Liver (tissue), 9 donors: ENCODE measurements around the gene RELL1. TPM values are rescaled to one million over a fixed set of nuclear protein-coding genes. Genes with fewer than 3 reads are reported as not detected.
A peak's percentile ranks its signal among the peaks of the same experiment; 100 is the strongest.

ENCODE experiments used
- DNase-seq: peaks from one replicate; pipeline ENCODE4 v3.0.0-alpha.2; 2017; ENCODE audit warnings: low spot score
- H3K27ac ChIP-seq, 2 donors: one replicate each; pipeline ENCODE4 v1.7.0; 2013; ENCODE audit warnings: inconsistent platforms in 2 of 2, low read length in 2 of 2, control low read depth in 1 of 2, low read depth in 1 of 2, mild to moderate bottlenecking in 1 of 2
- H3K27me3 ChIP-seq, 4 donors: one replicate each; pipeline versions ENCODE4 v1.6.1 to v1.7.0; 2013; ENCODE audit warnings: low read length in 3 of 4, inconsistent platforms in 1 of 4, mild to moderate bottlenecking in 1 of 4, moderate library complexity in 1 of 4; ENCODE audit not compliant: control insufficient read depth in 4 of 4, insufficient read depth in 4 of 4
- H3K36me3 ChIP-seq, 4 donors: one replicate each; pipeline versions ENCODE4 v1.6.1 to v1.7.0; 2013; ENCODE audit warnings: low read length in 3 of 4, mild to moderate bottlenecking in 3 of 4, low read depth in 1 of 4, moderate library complexity in 1 of 4; ENCODE audit not compliant: control insufficient read depth in 4 of 4, insufficient read depth in 3 of 4
- H3K4me1 ChIP-seq, 4 donors: one replicate each; pipeline versions ENCODE4 v1.6.1 to v1.7.0; 2013; ENCODE audit warnings: low read length in 3 of 4, mild to moderate bottlenecking in 3 of 4, moderate library complexity in 1 of 4; ENCODE audit not compliant: control insufficient read depth in 4 of 4, insufficient read depth in 4 of 4
- H3K4me3 ChIP-seq, 3 donors: one replicate each; pipeline versions ENCODE4 v1.6.1 to v1.7.0; 2013; ENCODE audit warnings: low read length in 3 of 3, control low read depth in 1 of 3, low read depth in 1 of 3, mild to moderate bottlenecking in 1 of 3
- H3K9ac ChIP-seq, 2 donors: one replicate each; pipeline ENCODE4 v1.7.0; 2013; ENCODE audit warnings: low read length in 2 of 2, mild to moderate bottlenecking in 2 of 2, moderate library complexity in 2 of 2, control low read depth in 1 of 2, low read depth in 1 of 2
- H3K9me3 ChIP-seq, 4 donors: one replicate each; pipeline versions ENCODE4 v1.6.1 to v1.7.0; 2013; ENCODE audit warnings: low read length in 3 of 4; ENCODE audit not compliant: control insufficient read depth in 4 of 4
- ATF3 ChIP-seq: IDR thresholded peaks from 2 replicates; pipeline ENCODE4 v1.6.1; 2016; ENCODE audit warnings: antibody characterized with exemption
- EGR1 ChIP-seq, 2 donors: IDR thresholded peaks; 2 replicates each; pipeline ENCODE4 v1.6.1; 2016 to 2018; ENCODE audit warnings: antibody characterized with exemption in 2 of 2, low read depth in 2 of 2
- FOXA1 ChIP-seq: IDR thresholded peaks from 2 replicates; pipeline ENCODE4 v1.6.1; 2016; ENCODE audit warnings: antibody characterized with exemption
- FOXA2 ChIP-seq: IDR thresholded peaks from 2 replicates; pipeline ENCODE4 v1.6.1; 2016; ENCODE audit warnings: antibody characterized with exemption
- GABPA ChIP-seq, 2 donors: IDR thresholded peaks in 1 of 2; conservative IDR thresholded peaks in 1 of 2; 2 replicates each; pipeline ENCODE4 v1.6.1; 2016; ENCODE audit warnings: antibody characterized with exemption in 2 of 2, mild to moderate bottlenecking in 1 of 2, moderate library complexity in 1 of 2
- HNF4A ChIP-seq, 2 donors: conservative IDR thresholded peaks; 2 replicates each; pipeline ENCODE4 v1.6.1; 2016; ENCODE audit warnings: antibody characterized with exemption in 2 of 2, mild to moderate bottlenecking in 2 of 2
- HNF4G ChIP-seq: IDR thresholded peaks from 2 replicates; pipeline ENCODE4 v1.6.1; 2016; ENCODE audit warnings: antibody characterized with exemption
- NR2F2 ChIP-seq: IDR thresholded peaks from 2 replicates; pipeline ENCODE4 v1.6.1; 2016; ENCODE audit warnings: antibody characterized with exemption
- RAD21 ChIP-seq, 2 donors: IDR thresholded peaks; 2 replicates each; pipeline ENCODE4 v1.6.1; 2016; ENCODE audit warnings: antibody characterized with exemption in 2 of 2, mild to moderate bottlenecking in 2 of 2
- REST ChIP-seq: IDR thresholded peaks from 2 replicates; pipeline ENCODE4 v1.6.1; 2016; ENCODE audit warnings: antibody characterized with exemption, mild to moderate bottlenecking
- RXRA ChIP-seq, 2 donors: IDR thresholded peaks; 2 replicates each; pipeline ENCODE4 v1.6.1; 2017 to 2018; ENCODE audit warnings: antibody characterized with exemption in 2 of 2, mild to moderate bottlenecking in 1 of 2
- SP1 ChIP-seq: IDR thresholded peaks from 2 replicates; pipeline ENCODE4 v1.6.1; 2018; ENCODE audit warnings: antibody characterized with exemption, mild to moderate bottlenecking
- TAF1 ChIP-seq: conservative IDR thresholded peaks from 2 replicates; pipeline ENCODE4 v1.6.1; 2016; ENCODE audit warnings: antibody characterized with exemption, mild to moderate bottlenecking
- YY1 ChIP-seq: IDR thresholded peaks from 2 replicates; pipeline ENCODE4 v1.6.1; 2016; ENCODE audit warnings: antibody characterized with exemption, mild to moderate bottlenecking
- ZBTB33 ChIP-seq: IDR thresholded peaks from 2 replicates; pipeline ENCODE4 v1.6.1; 2016; ENCODE audit warnings: antibody characterized with exemption
- WGBS: extraction: QIAGEN DNeasy Blood & Tissue Kit; methylation state at CpG from one replicate; pipeline ENCODE4 v1.1.7; 2013; 5-methylcytosine and 5-hydroxymethylcytosine counted together
- polyA plus RNA-seq, 2 donors: library from polyadenylated mRNA; stranded (reverse) in 1 of 2; unstranded in 1 of 2; fragments of 200-250 nt in 1 of 2; fragments of >200 nt in 1 of 2; fragmentation: Nextera tagmentation in 1 of 2; extraction: Ambion mirVana in 1 of 2; gene quantifications; one replicate each; pipeline versions ENCODE4 v1.2.1 to v1.2.3, GENCODE V29; 2013 to 2015
- total RNA-seq, 2 donors: library from RNA; depleted of rRNA; stranded (reverse); fragments of >200 nt; gene quantifications; one replicate each; pipeline ENCODE4 v1.2.3, GENCODE V29; 2014
- TF ChIP-seq, protein P1 (sequence below): fragments of 150-350 bp; IDR thresholded peaks from 2 replicates; pipeline ENCODE4 v1.5.1; 2017; ENCODE audit warnings: improper control_type of control experiment, low read depth, low read length; ENCODE audit not compliant: missing input control
- TF ChIP-seq, protein P2 (sequence below): IDR thresholded peaks from 2 replicates; pipeline ENCODE4 v1.6.1; 2016; ENCODE audit warnings: antibody characterized with exemption
- donor health status: healthy.
- donor health status: healthy.
- donor health status: healthy.
- donor health status: healthy.
- donor health status: healthy.

The RELL1 gene
- total and polyA plus RNA-seq, 4 donors = 1.5 to 16.8 (median 7.3) TPM

DNA sequence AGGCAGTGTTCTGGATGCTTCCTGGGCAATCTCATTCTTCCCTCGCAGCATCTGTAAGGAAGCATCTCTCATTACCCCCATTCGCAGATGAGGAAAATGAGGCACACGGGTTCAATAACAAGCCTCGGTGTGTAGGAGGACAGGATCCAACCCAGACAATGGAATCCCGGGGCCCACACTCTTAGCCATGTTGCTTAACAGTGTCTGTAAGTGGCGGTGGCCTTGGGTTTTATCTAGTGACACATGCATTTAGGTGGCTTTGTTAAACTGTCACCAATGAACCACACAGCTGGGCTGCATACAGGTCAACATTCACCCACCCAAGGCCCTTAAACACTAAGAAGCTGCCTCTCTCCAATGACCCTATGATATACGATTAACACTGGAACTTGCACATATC, 22.6 kb downstream of the RELL1 start (continued):
- TF ChIP-seq, protein P1, sequence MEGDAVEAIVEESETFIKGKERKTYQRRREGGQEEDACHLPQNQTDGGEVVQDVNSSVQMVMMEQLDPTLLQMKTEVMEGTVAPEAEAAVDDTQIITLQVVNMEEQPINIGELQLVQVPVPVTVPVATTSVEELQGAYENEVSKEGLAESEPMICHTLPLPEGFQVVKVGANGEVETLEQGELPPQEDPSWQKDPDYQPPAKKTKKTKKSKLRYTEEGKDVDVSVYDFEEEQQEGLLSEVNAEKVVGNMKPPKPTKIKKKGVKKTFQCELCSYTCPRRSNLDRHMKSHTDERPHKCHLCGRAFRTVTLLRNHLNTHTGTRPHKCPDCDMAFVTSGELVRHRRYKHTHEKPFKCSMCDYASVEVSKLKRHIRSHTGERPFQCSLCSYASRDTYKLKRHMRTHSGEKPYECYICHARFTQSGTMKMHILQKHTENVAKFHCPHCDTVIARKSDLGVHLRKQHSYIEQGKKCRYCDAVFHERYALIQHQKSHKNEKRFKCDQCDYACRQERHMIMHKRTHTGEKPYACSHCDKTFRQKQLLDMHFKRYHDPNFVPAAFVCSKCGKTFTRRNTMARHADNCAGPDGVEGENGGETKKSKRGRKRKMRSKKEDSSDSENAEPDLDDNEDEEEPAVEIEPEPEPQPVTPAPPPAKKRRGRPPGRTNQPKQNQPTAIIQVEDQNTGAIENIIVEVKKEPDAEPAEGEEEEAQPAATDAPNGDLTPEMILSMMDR = no peak
- no peak for TF ChIP-seq TAF1
- TF ChIP-seq HNF4A (conservative IDR thresholded peaks at IDR 0.05) = no peak
- no peak for TF ChIP-seq EGR1 (IDR thresholded peaks at IDR 0.05; ENCODE audit: low read depth in 2 of 2)
- TF ChIP-seq NR2F2 = no peak

- Histone ChIP-seq H3K4me1 (peaks cover 8 to 39% (median 25%) of the 10 kb centered on the region in 4 donors), H3K4me3 (no peak overlapping the region), H3K36me3 (no peaks in the 10 kb centered on the region), H3K27ac (peak overlapping the region; percentile 54 to 60), H3K27me3 (no peaks in the 10 kb centered on the region), H3K9ac (no peak overlapping the region), H3K9me3 (no peaks in the 10 kb centered on the region)
- TF ChIP-seq REST (peak; percentile 27), RXRA (IDR thresholded peaks at IDR 0.05) (peak; percentile 58 to 82), RAD21 (IDR thresholded peaks at IDR 0.05) (peak in 1 of 2 donors; percentile 25), NR2F2 (peak; percentile 82), GABPA (IDR thresholded peaks at IDR 0.05 in 1 of 2, conservative IDR thresholded peaks at IDR 0.05 in 1 of 2) (no peak), FOXA1 (no peak), HNF4A (conservative IDR thresholded peaks at IDR 0.05) (peak in 1 of 2 donors; percentile 25), SP1 (peak; percentile 56)
- WGBS = 38% methylated on average over 5 of the region's 5 CpGs
- no peak for DNase-seq
Observed at GRCh38 chr4:37662861-37663390, 23.2 kb downstream of the RELL1 start.

- Histone ChIP-seq H3K9ac (no peak overlapping the region), H3K4me1 (peaks cover 7 to 39% (median 25%) of the 10 kb centered on the region in 4 donors), H3K4me3 (no peak overlapping the region), H3K27me3 (no peaks in the 10 kb centered on the region), H3K9me3 (no peaks in the 10 kb centered on the region), H3K36me3 (no peaks in the 10 kb centered on the region), H3K27ac (no peak overlapping the region)
- WGBS = 31% methylated on average over 1 of the region's 1 CpG
- DNase-seq = no peak
- TF ChIP-seq REST (no peak), YY1 (no peak), HNF4G (no peak), RAD21 (IDR thresholded peaks at IDR 0.05) (no peak), TAF1 (no peak), HNF4A (conservative IDR thresholded peaks at IDR 0.05) (no peak), ZBTB33 (no peak), FOXA1 (no peak), NR2F2 (no peak), EGR1 (IDR thresholded peaks at IDR 0.05; ENCODE audit: low read depth in 2 of 2) (no peak), SP1 (no peak), FOXA2 (no peak), ATF3 (no peak), GABPA (IDR thresholded peaks at IDR 0.05 in 1 of 2, conservative IDR thresholded peaks at IDR 0.05 in 1 of 2) (no peak)
- TF ChIP-seq, protein P2, sequence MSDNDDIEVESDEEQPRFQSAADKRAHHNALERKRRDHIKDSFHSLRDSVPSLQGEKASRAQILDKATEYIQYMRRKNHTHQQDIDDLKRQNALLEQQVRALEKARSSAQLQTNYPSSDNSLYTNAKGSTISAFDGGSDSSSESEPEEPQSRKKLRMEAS = no peak
Observed at GRCh38 chr4:37662251-37662650, 23.9 kb downstream of the RELL1 start.
